HCT116 (cell line): ENCODE measurements around the gene SMYD3. TPM values are rescaled to one million over a fixed set of nuclear protein-coding genes. Genes with fewer than 3 reads are reported as not detected.

Experiments used
- ATAC-seq: fragments of 200-7000 bp; cut with Tn5 transposase; 2 replicates; pipeline ENCODE4 v1.9.1; 2020; ENCODE audit warnings: mild to moderate bottlenecking, moderate library complexity
- BruUV-seq: library from RNA; stranded (reverse); fragments of 400-500 nt; replicated peaks from 2 replicates; lab custom pipeline; 2021; lab: Mats Ljungman, UMichigan
- CTCF ChIA-PET: fragments of 300-600 bp; sonication (Branson Sonifier 250); formaldehyde crosslinking; loops from one replicate; lab custom pipeline; 2021; ENCODE audit warnings: antibody characterized with exemption; lab: Charles Lee
- POLR2A ChIA-PET: fragments of 300-600, 350-600 bp; sonication (Branson Sonifier 250); formaldehyde crosslinking; loops from one replicate; lab custom pipeline; 2021; ENCODE audit warnings: antibody characterized with exemption; lab: Charles Lee
- RAD21 ChIA-PET, 2 experiments: fragments of 300-600 bp; sonication (Branson Sonifier 250); formaldehyde crosslinking; loops; one replicate each; lab custom pipeline; 2023; ENCODE audit warnings: low total read pairs in 2 of 2; ENCODE audit not compliant: uncharacterized antibody in 2 of 2, unreplicated experiment in 2 of 2, low non-redundant PET in 1 of 2; lab: Charles Lee
- DNase-seq: peaks from one replicate; pipeline ENCODE4 v3.0.0-alpha.2; 2010; ENCODE audit warnings: low read depth, low spot score
- H2AFZ ChIP-seq: fragments of 200-600 bp; shearing (Covaris generic), sonication (generic); 2 replicates; pipeline ENCODE4 v1.6.1; 2017; ENCODE audit warnings: low read depth, mixed run types, mixed read lengths, antibody characterized with exemption, low read length; ENCODE audit not compliant: poor library complexity, severe bottlenecking
- H3K27ac ChIP-seq: 2 replicates; pipeline ENCODE4 v1.5.1; 2012; ENCODE audit warnings: low read depth, low read length
- H3K27me3 ChIP-seq: fragments of 200-600 bp; sonication (generic); 2 replicates; pipeline ENCODE4 v1.6.1; 2016; ENCODE audit warnings: mixed run types, low read length, mixed read lengths; ENCODE audit not compliant: insufficient read depth
- H3K36me3 ChIP-seq, 2 experiments: fragments of 200-500 bp in 1 of 2; fragments of 200-600 bp in 1 of 2; sonication (Bioruptor generic) in 1 of 2; sonication (generic) in 1 of 2; 2 replicates each; pipeline versions ENCODE4 v1.5.1 to v1.6.1; 2014 to 2016; ENCODE audit warnings: low read length in 2 of 2, inconsistent platforms in 1 of 2, mixed read lengths in 1 of 2, mixed run types in 1 of 2; ENCODE audit not compliant: insufficient read depth in 2 of 2, control insufficient read depth in 1 of 2
- H3K4me1 ChIP-seq, 2 experiments: fragments of 200-600 bp in 1 of 2; sonication (generic) in 1 of 2; 2 replicates each; pipeline versions ENCODE4 v1.5.1 to v1.6.1; 2012 to 2017; ENCODE audit warnings: low read length in 2 of 2, inconsistent platforms in 1 of 2, mild to moderate bottlenecking in 1 of 2, mixed read lengths in 1 of 2, mixed run types in 1 of 2, moderate library complexity in 1 of 2; ENCODE audit not compliant: insufficient read depth in 2 of 2, control insufficient read depth in 1 of 2
- H3K4me2 ChIP-seq: fragments of 200-600 bp; sonication (generic); 2 replicates; pipeline ENCODE4 v1.6.1; 2017; ENCODE audit warnings: mixed run types, low read length, mixed read lengths
- H3K4me3 ChIP-seq, 2 experiments: fragments of 200-600 bp in 1 of 2; sonication (generic) in 1 of 2; replicated peaks in 1 of 2; 2 replicates each; pipeline ENCODE4 v1.5.1; 2011 to 2016; ENCODE audit warnings: low read length in 2 of 2, control low read depth in 1 of 2, low read depth in 1 of 2, mild to moderate bottlenecking in 1 of 2, mixed read lengths in 1 of 2, mixed run types in 1 of 2
- H3K79me2 ChIP-seq: fragments of 200-600 bp; sonication (generic); 2 replicates; pipeline ENCODE4 v1.6.1; 2017; ENCODE audit warnings: mild to moderate bottlenecking, mixed run types, low read length, moderate library complexity, mixed read lengths; ENCODE audit not compliant: insufficient read depth
- H3K9ac ChIP-seq: fragments of 200-600 bp; sonication (generic); 2 replicates; pipeline ENCODE4 v1.6.1; 2016; ENCODE audit warnings: low read length, mixed read lengths
- H3K9me2 ChIP-seq: fragments of 200-600 bp; sonication (generic), shearing (Covaris generic); 2 replicates; pipeline ENCODE4 v1.6.1; 2017; ENCODE audit warnings: mixed run types, mild to moderate bottlenecking, moderate library complexity; ENCODE audit not compliant: insufficient read depth
- H3K9me3 ChIP-seq, 2 experiments: fragments of 200-500 bp in 1 of 2; fragments of 200-600 bp in 1 of 2; sonication (Bioruptor generic) in 1 of 2; sonication (generic) in 1 of 2; 2 replicates each; pipeline ENCODE4 v1.6.1; 2014 to 2017; ENCODE audit warnings: low read length in 2 of 2, mixed read lengths in 2 of 2, inconsistent platforms in 1 of 2, low read depth in 1 of 2, mild to moderate bottlenecking in 1 of 2, mixed run types in 1 of 2, moderate library complexity in 1 of 2; ENCODE audit not compliant: control insufficient read depth in 1 of 2, insufficient read depth in 1 of 2
- H4K20me1 ChIP-seq: fragments of 200-600 bp; sonication (generic), shearing (Covaris generic); 2 replicates; pipeline ENCODE4 v1.6.1; 2017; ENCODE audit warnings: mixed run types, mild to moderate bottlenecking, moderate library complexity; ENCODE audit not compliant: insufficient read depth
- ATF3 ChIP-seq: IDR thresholded peaks from 2 replicates; pipeline ENCODE4 v1.6.1; 2012
- CBX3 ChIP-seq: IDR thresholded peaks from 2 replicates; pipeline ENCODE4 v1.6.1; 2012; ENCODE audit warnings: low read depth
- CEBPB ChIP-seq: IDR thresholded peaks from 2 replicates; pipeline ENCODE4 v1.6.1; 2012; ENCODE audit warnings: low read depth
- EGR1 ChIP-seq: IDR thresholded peaks from 2 replicates; pipeline ENCODE4 v1.6.1; 2012; ENCODE audit warnings: low read depth
- ELF1 ChIP-seq: IDR thresholded peaks from 2 replicates; pipeline ENCODE4 v1.6.1; 2012; ENCODE audit warnings: low read depth, borderline replicate concordance
- EZH2 ChIP-seq: fragments of 200-600 bp; sonication (generic); IDR thresholded peaks from 2 replicates; pipeline ENCODE4 v1.6.1; 2017; ENCODE audit warnings: antibody characterized with exemption, mixed run types
- EZH2phosphoT487 ChIP-seq: fragments of 200-600 bp; IDR thresholded peaks from 2 replicates; pipeline ENCODE4 v1.6.1; 2018; ENCODE audit warnings: antibody characterized with exemption, borderline replicate concordance
- FOSL1 ChIP-seq: IDR thresholded peaks from 2 replicates; pipeline ENCODE4 v1.6.1; 2012; ENCODE audit warnings: low read depth
- JUND ChIP-seq: IDR thresholded peaks from 2 replicates; pipeline ENCODE4 v1.6.1; 2012
- MAX ChIP-seq: IDR thresholded peaks from 2 replicates; pipeline ENCODE4 v1.6.1; 2012
- POLR2A ChIP-seq: IDR thresholded peaks from 2 replicates; pipeline ENCODE4 v1.7.0; 2011; ENCODE audit warnings: borderline replicate concordance; ENCODE audit not compliant: insufficient read depth, insufficient read length; ENCODE audit errors: extremely low read depth
- POLR2AphosphoS5 ChIP-seq: IDR thresholded peaks from 2 replicates; pipeline ENCODE4 v1.6.1; 2011; ENCODE audit warnings: mild to moderate bottlenecking, low read depth, low read length, moderate library complexity
- RAD21 ChIP-seq: IDR thresholded peaks from 2 replicates; pipeline ENCODE4 v1.6.1; 2012; ENCODE audit warnings: low read depth, mild to moderate bottlenecking
- SIN3A ChIP-seq: IDR thresholded peaks from 2 replicates; pipeline ENCODE4 v1.6.1; 2012; ENCODE audit warnings: low read depth
- SP1 ChIP-seq: IDR thresholded peaks from 2 replicates; pipeline ENCODE4 v1.6.1; 2012; ENCODE audit warnings: low read depth
- SRF ChIP-seq: IDR thresholded peaks from 2 replicates; pipeline ENCODE4 v1.6.1; 2012; ENCODE audit warnings: low read depth
- TCF7L2 ChIP-seq: IDR thresholded peaks from 2 replicates; pipeline ENCODE4 v1.7.0; 2011; ENCODE audit warnings: borderline replicate concordance, inconsistent platforms; ENCODE audit not compliant: insufficient read depth, insufficient read length; ENCODE audit errors: extremely low read depth
- YY1 ChIP-seq: IDR thresholded peaks from 2 replicates; pipeline ENCODE4 v1.6.1; 2011; ENCODE audit warnings: low read length, low read depth, moderate library complexity, mild to moderate bottlenecking; ENCODE audit not compliant: insufficient replicate concordance; ENCODE audit errors: extremely low read depth
- ZBTB33 ChIP-seq: IDR thresholded peaks from 2 replicates; pipeline ENCODE4 v1.6.1; 2011; ENCODE audit warnings: mild to moderate bottlenecking, low read length, moderate library complexity; ENCODE audit not compliant: insufficient replicate concordance; ENCODE audit errors: extremely low read depth
- intact Hi-C: fragments of 100-400 bp; cut with micrococcal nuclease; formaldehyde crosslinking; loops from 2 replicates; pipeline ENCODE4 v1.10.0; 2022
- total RNA-seq: library from RNA; stranded (reverse); gene quantifications from one replicate; pipeline ENCODE4 v1.2.1, GENCODE V29; 2021; ENCODE audit not compliant: unreplicated experiment

Gene SMYD3
- total RNA-seq, 1 experiment from 2014 or later, result 33.6 TPM

GRCh38 chr1:246213036-246213435, 294.0 kb downstream of the SMYD3 start:
- ATAC-seq, result no peak
- Histone ChIP-seq H2AFZ (no peak overlapping the region), H3K9ac (no peak overlapping the region)
- no peak for TF ChIP-seq FOSL1
- no peak for TF ChIP-seq RAD21
- TF ChIP-seq EZH2phosphoT487, result no peak
- no peak for TF ChIP-seq SRF
- no peak for TF ChIP-seq ATF3
- TF ChIP-seq CBX3, result no peak
- TF ChIP-seq POLR2A, result no peak
- no peak for TF ChIP-seq CEBPB
- no peak for TF ChIP-seq POLR2AphosphoS5
- no peak for TF ChIP-seq EGR1
- no peak for TF ChIP-seq SIN3A
- no peak for TF ChIP-seq ELF1
- no peak for TF ChIP-seq YY1
- no peak for TF ChIP-seq TCF7L2
- TF ChIP-seq SP1, result no peak
- TF ChIP-seq JUND, result no peak
- no peak for TF ChIP-seq ZBTB33
- no peak for TF ChIP-seq EZH2
- TF ChIP-seq MAX, result no peak
- TF ChIP-seq, all 23 proteins: peak for 0
- Histone ChIP-seq H3K4me2 (no peak overlapping the region), H3K9me3 (no peaks in the 10 kb centered on the region), H4K20me1 (no peaks in the 10 kb centered on the region), H3K36me3 (no peaks in the 10 kb centered on the region), H3K27me3 (no peaks in the 10 kb centered on the region), H3K4me3 (no peak overlapping the region), H3K79me2 (no peaks in the 10 kb centered on the region), H3K4me1 (peaks cover 0 to 3% of the 10 kb centered on the region in 2 experiments; a peak in 1 of 4 replicates), H3K9me2 (no peaks in the 10 kb centered on the region), H3K27ac (no peak overlapping the region)
- RAD21 ChIA-PET, result no interaction called here
- POLR2A ChIA-PET, result no interaction called here
- BruUV-seq, result no TSS peak
- DNase-seq, result no peak
- intact Hi-C loops, result no loop called here
- CTCF ChIA-PET, result no interaction called here
